Ectodermal cell (in vitro differentiated cells): Measurements from ENCODE around the gene NUMB. TPM values are rescaled to one million over a fixed set of nuclear protein-coding genes. Genes with fewer than 3 reads are reported as not detected.

Experiments
- H3K27ac ChIP-seq: 2 replicates; pipeline ENCODE4 v1.7.0; 2013; ENCODE audit warnings: mild to moderate bottlenecking, low read depth, low read length; ENCODE audit not compliant: insufficient read depth, poor library complexity, severe bottlenecking
- H3K27me3 ChIP-seq: 2 replicates; pipeline ENCODE4 v1.7.0; 2013; ENCODE audit warnings: mild to moderate bottlenecking, low read length; ENCODE audit not compliant: insufficient read depth, control insufficient read depth, poor library complexity, severe bottlenecking
- H3K36me3 ChIP-seq: one replicate; pipeline ENCODE4 v1.7.0; 2013; ENCODE audit warnings: low read length; ENCODE audit not compliant: control insufficient read depth, insufficient read depth
- H3K4me1 ChIP-seq: one replicate; pipeline ENCODE4 v1.7.0; 2013; ENCODE audit warnings: low read length; ENCODE audit not compliant: control insufficient read depth, insufficient read depth
- H3K4me3 ChIP-seq: 2 replicates; pipeline ENCODE4 v1.7.0; 2013; ENCODE audit warnings: low read depth, low read length, control low read depth; ENCODE audit not compliant: insufficient read depth
- H3K9me3 ChIP-seq: 2 replicates; pipeline ENCODE4 v1.7.0; 2013; ENCODE audit warnings: mild to moderate bottlenecking, low read length, moderate library complexity; ENCODE audit not compliant: control insufficient read depth
- WGBS, 2 experiments: methylation state at CpG; one replicate each; pipeline ENCODE4 v1.1.7; 2013; ENCODE audit warnings: missing lambda C conversion rate in 2 of 2; 5-methylcytosine and 5-hydroxymethylcytosine counted together
- polyA plus RNA-seq, 4 experiments: library from polyadenylated mRNA; stranded (reverse); fragments of 50-300 nt; gene quantifications; one replicate each; pipeline ENCODE4 v1.2.3, GENCODE V29; 2013

The NUMB gene
- 55.1 TPM for polyA plus RNA-seq (2013, experiment 1 of 4)
- polyA plus RNA-seq (2013, experiment 2 of 4) = 48.1 TPM
- 37.0 TPM for polyA plus RNA-seq (2013, experiment 3 of 4)
- polyA plus RNA-seq (2013, experiment 4 of 4) = 46.4 TPM

- WGBS, 2 experiments = 0% methylated on average over 60 of the region's 60 CpGs
- Histone ChIP-seq H3K4me1 (peaks cover 14% of the 10 kb centered on the region), H3K27me3 (no peaks in the 10 kb centered on the region), H3K27ac (peak within 1 kb of the TSS; percentile 61), H3K36me3 (no peaks in the 10 kb centered on the region), H3K4me3 (peak within 1 kb of the TSS; percentile 98), H3K9me3 (no peaks in the 10 kb centered on the region)
Measured at GRCh38 chr14:73458183-73458976, at the start of gene NUMB. Gene NUMB, minus strand, starts transcription at chr14:73458546. Its CDS starts 102,795 bp downstream, at chr14:73355751.

- Histone ChIP-seq H3K9me3 (no peaks in the 10 kb centered on the region), H3K36me3 (no peaks in the 10 kb centered on the region)
- 87 to 96% methylated on average over 3 of the region's 3 CpGs for WGBS, 2 experiments
Measured at GRCh38 chr14:73503648-73504047, 45.3 kb upstream of the NUMB start.

GRCh38 chr14:73502017-73502619, 43.8 kb upstream of the NUMB start:
- no peak overlapping the region for H3K27ac ChIP-seq
- H3K4me3 ChIP-seq = no peak overlapping the region
- no peaks in the 10 kb centered on the region for H3K27me3 ChIP-seq
- no peaks in the 10 kb centered on the region for H3K36me3 ChIP-seq
- WGBS, 2 experiments = 92 to 93% methylated on average over 11 of the region's 11 CpGs
- no peaks in the 10 kb centered on the region for H3K4me1 ChIP-seq
- no peaks in the 10 kb centered on the region for H3K9me3 ChIP-seq

More at GRCh38 chr14:73503648-73504047, 45.3 kb upstream of the NUMB start:
- H3K4me3 ChIP-seq = no peak overlapping the region
- H3K4me1 ChIP-seq = no peaks in the 10 kb centered on the region
- no peaks in the 10 kb centered on the region for H3K27me3 ChIP-seq
- no peak overlapping the region for H3K27ac ChIP-seq

GRCh38 chr14:73500360-73500759, 42.0 kb upstream of the NUMB start:
- Histone ChIP-seq H3K4me3 (no peak overlapping the region), H3K27ac (no peak overlapping the region), H3K36me3 (no peaks in the 10 kb centered on the region), H3K27me3 (no peaks in the 10 kb centered on the region), H3K9me3 (no peaks in the 10 kb centered on the region), H3K4me1 (no peaks in the 10 kb centered on the region)
- WGBS, 2 experiments = 91 to 92% methylated on average over 6 of the region's 6 CpGs

GRCh38 chr14:73494593-73494992, 36.2 kb upstream of the NUMB start:
- no peaks in the 10 kb centered on the region for H3K27me3 ChIP-seq
- 100% methylated on average over 2 of the region's 2 CpGs; no CpG with 5 or more reads in 1 of the 2 experiments for WGBS, 2 experiments
- H3K9me3 ChIP-seq = peaks cover 2% of the 10 kb centered on the region
- H3K27ac ChIP-seq = no peak overlapping the region
- H3K4me3 ChIP-seq = no peak overlapping the region
- peaks cover 10% of the 10 kb centered on the region for H3K4me1 ChIP-seq
- no peaks in the 10 kb centered on the region for H3K36me3 ChIP-seq

- no peaks in the 10 kb centered on the region for H3K36me3 ChIP-seq
- peaks cover 2% of the 10 kb centered on the region for H3K9me3 ChIP-seq
- no peak overlapping the region for H3K27ac ChIP-seq
- 81 to 85% methylated on average over 4 to 5 of the region's 5 CpGs for WGBS, 2 experiments
- no peaks in the 10 kb centered on the region for H3K27me3 ChIP-seq
- H3K4me1 ChIP-seq = peaks cover 10% of the 10 kb centered on the region
- H3K4me3 ChIP-seq = peak overlapping the region; percentile 71
Measured at GRCh38 chr14:73492670-73493069, 34.3 kb upstream of the NUMB start.

- no peaks in the 10 kb centered on the region for H3K27me3 ChIP-seq
- WGBS, 2 experiments = 61% methylated on average over 24 of the region's 24 CpGs
- peak overlapping the region; percentile 71 for H3K4me3 ChIP-seq
- no peak overlapping the region for H3K27ac ChIP-seq
- no peaks in the 10 kb centered on the region for H3K36me3 ChIP-seq
- H3K9me3 ChIP-seq = peaks cover 2% of the 10 kb centered on the region
- H3K4me1 ChIP-seq = peaks cover 10% of the 10 kb centered on the region
Measured at GRCh38 chr14:73492043-73492552, 33.8 kb upstream of the NUMB start.

GRCh38 chr14:73491256-73492042, 33.1 kb upstream of the NUMB start:
- no peaks in the 10 kb centered on the region for H3K36me3 ChIP-seq
- peaks cover 2% of the 10 kb centered on the region for H3K9me3 ChIP-seq
- H3K4me3 ChIP-seq = peak overlapping the region; percentile 71
- H3K27me3 ChIP-seq = no peaks in the 10 kb centered on the region
- H3K27ac ChIP-seq = peak overlapping the region; percentile 81
- H3K4me1 ChIP-seq = peaks cover 10% of the 10 kb centered on the region
- 2% methylated on average over 94 of the region's 94 CpGs for WGBS, 2 experiments

GRCh38 chr14:73489481-73490175, 31.3 kb upstream of the NUMB start:
- Histone ChIP-seq H3K36me3 (no peaks in the 10 kb centered on the region), H3K4me1 (peaks cover 10% of the 10 kb centered on the region), H3K9me3 (peaks cover 2% of the 10 kb centered on the region), H3K27me3 (no peaks in the 10 kb centered on the region), H3K27ac (no peak overlapping the region), H3K4me3 (no peak overlapping the region)
- 87 to 94% methylated on average over 6 of the region's 6 CpGs for WGBS, 2 experiments
